IMR-90 (cell line): ENCODE data around the gene UNC79. TPM values are rescaled to one million over a fixed set of nuclear protein-coding genes. Genes with fewer than 3 reads are reported as not detected.

Experiments used
- ATAC-seq: fragments of 200-7000 bp; cut with Tn5 transposase; 2 replicates; pipeline ENCODE4 v1.9.1; 2020; ENCODE audit warnings: low read depth, mild to moderate bottlenecking, moderate library complexity
- BruUV-seq: library from RNA; stranded (reverse); fragments of 400-500 nt; replicated peaks from 2 replicates; lab custom pipeline; 2021; lab: Mats Ljungman, UMichigan
- CTCF ChIA-PET: fragments of 300-600 bp; formaldehyde crosslinking; extraction: SDS; loops from one replicate; lab custom pipeline; 2021; ENCODE audit warnings: antibody characterized with exemption; lab: Yijun Ruan, JAX
- POLR2A ChIA-PET: fragments of 300-600 bp; sonication (Branson Sonifier 250); formaldehyde crosslinking; loops from one replicate; lab custom pipeline; 2022; ENCODE audit warnings: antibody characterized with exemption; ENCODE audit not compliant: unreplicated experiment; lab: Charles Lee
- DNase-seq: peaks from one replicate; pipeline ENCODE4 v3.0.0; 2013
- H2AFZ ChIP-seq: replicated peaks from 2 replicates; pipeline ENCODE3; 2013; ENCODE audit warnings: low read length, mild to moderate bottlenecking; ENCODE audit not compliant: poor library complexity
- H2AK5ac ChIP-seq: 2 replicates; pipeline ENCODE4 v1.6.1; 2013; ENCODE audit warnings: low read depth, low read length, inconsistent platforms
- H2AK9ac ChIP-seq: replicated peaks from 2 replicates; pipeline ENCODE3; 2013; ENCODE audit warnings: mild to moderate bottlenecking, low read depth, low read length, moderate library complexity; ENCODE audit not compliant: poor library complexity
- H2BK120ac ChIP-seq: 2 replicates; pipeline ENCODE4 v1.6.1; 2013; ENCODE audit warnings: low read depth, low read length, inconsistent platforms
- H2BK15ac ChIP-seq: 3 replicates; pipeline ENCODE4 v1.6.1; 2013; ENCODE audit warnings: low read depth, low read length, inconsistent platforms
- H2BK20ac ChIP-seq: 2 replicates; pipeline ENCODE4 v1.6.1; 2013; ENCODE audit warnings: low read depth, mild to moderate bottlenecking, inconsistent platforms, low read length, moderate library complexity
- H2BK5ac ChIP-seq: 2 replicates; pipeline ENCODE4 v1.6.1; 2013; ENCODE audit warnings: mild to moderate bottlenecking, low read depth, low read length, inconsistent platforms; ENCODE audit not compliant: poor library complexity, severe bottlenecking
- H3K14ac ChIP-seq: replicated peaks from 2 replicates; pipeline ENCODE4 v1.6.1; 2013; ENCODE audit warnings: low read depth, low read length, inconsistent platforms
- H3K18ac ChIP-seq: 2 replicates; pipeline ENCODE4 v1.6.1; 2013; ENCODE audit warnings: low read depth, low read length, control low read depth
- H3K23ac ChIP-seq: 2 replicates; pipeline ENCODE4 v1.6.1; 2013; ENCODE audit warnings: low read depth, low read length, inconsistent platforms
- H3K27ac ChIP-seq: 2 replicates; pipeline ENCODE4 v1.5.1; 2013; ENCODE audit warnings: mild to moderate bottlenecking, control low read depth, low read length; ENCODE audit not compliant: insufficient read depth
- H3K27me3 ChIP-seq: 2 replicates; pipeline ENCODE4 v1.6.1; 2013; ENCODE audit warnings: low read length; ENCODE audit not compliant: control insufficient read depth, insufficient read depth
- H3K36me3 ChIP-seq: 2 replicates; pipeline ENCODE4 v1.6.1; 2013; ENCODE audit warnings: low read length, mixed read lengths; ENCODE audit not compliant: control insufficient read depth, insufficient read depth
- H3K4ac ChIP-seq: 2 replicates; pipeline ENCODE4 v1.6.1; 2013; ENCODE audit warnings: low read depth, low read length, inconsistent platforms
- H3K4me1 ChIP-seq: 2 replicates; pipeline ENCODE4 v1.6.1; 2013; ENCODE audit warnings: low read length, mixed read lengths; ENCODE audit not compliant: control insufficient read depth, insufficient read depth
- H3K4me2 ChIP-seq: 2 replicates; pipeline ENCODE4 v1.6.1; 2013; ENCODE audit warnings: low read depth, mild to moderate bottlenecking, control low read depth, low read length, moderate library complexity
- H3K4me3 ChIP-seq: 2 replicates; pipeline ENCODE4 v1.5.1; 2013; ENCODE audit warnings: low read depth, mild to moderate bottlenecking, control low read depth, low read length, moderate library complexity; ENCODE audit not compliant: insufficient read depth
- H3K56ac ChIP-seq: 2 replicates; pipeline ENCODE4 v1.6.1; 2013; ENCODE audit warnings: low read length, inconsistent platforms; ENCODE audit not compliant: insufficient read depth; ENCODE audit errors: extremely low read depth
- H3K79me1 ChIP-seq, 2 experiments: 2 replicates each; pipeline ENCODE4 v1.6.1; 2013; ENCODE audit warnings: low read length in 2 of 2, inconsistent platforms in 1 of 2, low read depth in 1 of 2
- H3K9ac ChIP-seq: 2 replicates; pipeline ENCODE4 v1.6.1; 2013; ENCODE audit warnings: low read depth, low read length, control low read depth
- H3K9me1 ChIP-seq: 2 replicates; pipeline ENCODE4 v1.6.1; 2013; ENCODE audit warnings: low read length, inconsistent platforms; ENCODE audit not compliant: insufficient read depth
- H3K9me3 ChIP-seq: 2 replicates; pipeline ENCODE4 v1.6.1; 2013; ENCODE audit warnings: low read length; ENCODE audit not compliant: control insufficient read depth, insufficient read depth
- H4K20me1 ChIP-seq: 2 replicates; pipeline ENCODE4 v1.6.1; 2013; ENCODE audit warnings: low read length, inconsistent platforms; ENCODE audit not compliant: insufficient read depth
- H4K5ac ChIP-seq: 2 replicates; pipeline ENCODE4 v1.6.1; 2013; ENCODE audit warnings: mild to moderate bottlenecking, low read depth, low read length, control low read depth
- H4K8ac ChIP-seq, 2 experiments: 2 replicates each; pipeline ENCODE4 v1.6.1; 2013; ENCODE audit warnings: low read depth in 2 of 2, low read length in 2 of 2, control low read depth in 1 of 2, inconsistent platforms in 1 of 2
- H4K91ac ChIP-seq: 2 replicates; pipeline ENCODE4 v1.6.1; 2013; ENCODE audit warnings: low read depth, low read length, inconsistent platforms; ENCODE audit not compliant: insufficient read depth
- BHLHE40 ChIP-seq: fragments of 150-350 bp; IDR thresholded peaks from 2 replicates; pipeline ENCODE4 v1.6.1; 2016; ENCODE audit warnings: mild to moderate bottlenecking, low read depth, low read length
- CEBPB ChIP-seq: IDR thresholded peaks from 2 replicates; pipeline ENCODE4 v1.6.1; 2012; ENCODE audit warnings: low read depth, low read length, improper control_type of control experiment
- CHD1 ChIP-seq: IDR thresholded peaks from 2 replicates; pipeline ENCODE4 v1.6.1; 2012; ENCODE audit warnings: low read depth, low read length, improper control_type of control experiment
- FOS ChIP-seq: fragments of 150-350 bp; IDR thresholded peaks from 2 replicates; pipeline ENCODE4 v1.6.1; 2016; ENCODE audit warnings: low read depth, low read length
- MAFK ChIP-seq: IDR thresholded peaks from 2 replicates; pipeline ENCODE4 v1.6.1; 2012; ENCODE audit warnings: low read depth, low read length, improper control_type of control experiment
- MAZ ChIP-seq: IDR thresholded peaks from 2 replicates; pipeline ENCODE4 v1.6.1; 2012; ENCODE audit warnings: low read depth, mild to moderate bottlenecking, low read length, improper control_type of control experiment, moderate library complexity, borderline replicate concordance
- MXI1 ChIP-seq: IDR thresholded peaks from 2 replicates; pipeline ENCODE4 v1.6.1; 2012; ENCODE audit warnings: low read depth, mild to moderate bottlenecking, low read length, moderate library complexity, borderline replicate concordance
- NFE2L2 ChIP-seq: fragments of 150-350 bp; IDR thresholded peaks from 2 replicates; pipeline ENCODE4 v1.6.1; 2016; ENCODE audit warnings: low read depth, mild to moderate bottlenecking, low read length
- POLR2A ChIP-seq: IDR thresholded peaks from 2 replicates; pipeline ENCODE4 v1.6.1; 2012; ENCODE audit warnings: mild to moderate bottlenecking, low read depth, low read length
- RAD21 ChIP-seq: IDR thresholded peaks from 2 replicates; pipeline ENCODE4 v1.6.1; 2012; ENCODE audit warnings: low read length, improper control_type of control experiment
- RFX5 ChIP-seq: IDR thresholded peaks from 2 replicates; pipeline ENCODE4 v1.8.0; 2012; ENCODE audit warnings: low read depth, mild to moderate bottlenecking, low read length, moderate library complexity
- SMC3 ChIP-seq: fragments of 150-350 bp; IDR thresholded peaks from 2 replicates; pipeline ENCODE4 v1.6.1; 2016; ENCODE audit warnings: low read depth, mild to moderate bottlenecking, antibody characterized with exemption, low read length, moderate library complexity
- WGBS, 2 experiments: methylation state at CpG; one replicate each; pipeline versions ENCODE4 v1.1.5 to v1.1.7; 2013; ENCODE audit warnings: missing lambda C conversion rate in 2 of 2; ENCODE audit not compliant: insufficient read length in 1 of 2; ENCODE audit errors: extremely low coverage in 2 of 2; 5-methylcytosine and 5-hydroxymethylcytosine counted together
- dilution Hi-C: fragments of 300-500 bp; cut with HindIII; formaldehyde crosslinking; loops from one replicate; pipeline ENCODE4 v1.14.3; 2018; ENCODE audit warnings: low sequenced_read_pairs; ENCODE audit not compliant: unreplicated experiment
- in situ Hi-C: fragments of 300-500 bp; cut with MboI; formaldehyde crosslinking; loops from 3 replicates; pipeline ENCODE4 v1.14.3; 2019; ENCODE audit warnings: low sequenced_read_pairs, inconsistent platforms, mixed read lengths
- intact Hi-C: fragments of 100-400 bp; cut with micrococcal nuclease; formaldehyde crosslinking; loops from 2 replicates; pipeline ENCODE4 v1.10.0; 2022
- polyA plus RNA-seq, 3 experiments: library from polyadenylated mRNA; depleted of rRNA; stranded (reverse); fragments of >200 nt; gene quantifications; 2 replicates each; pipeline ENCODE4 v1.2.3, GENCODE V29; 2012; ENCODE audit warnings: low replicate concordance in 1 of 3
- total RNA-seq: library from RNA; depleted of rRNA; stranded (reverse); fragments of >200 nt; gene quantifications from 2 replicates; pipeline ENCODE4 v1.2.3, GENCODE V29; 2012
- TF ChIP-seq, protein P1 (sequence below): conservative IDR thresholded peaks from 2 replicates; pipeline ENCODE4 v1.5.1; 2012; ENCODE audit warnings: mild to moderate bottlenecking, low read depth, low read length, improper control_type of control experiment
- TF ChIP-seq, protein P2 (sequence below): fragments of 150-350 bp; IDR thresholded peaks from 2 replicates; pipeline ENCODE4 v1.6.1; 2017; ENCODE audit warnings: mild to moderate bottlenecking, antibody characterized with exemption, low read length, low read depth
- TF ChIP-seq, protein P3 (sequence below): fragments of 150-350 bp; IDR thresholded peaks from 2 replicates; pipeline ENCODE4 v1.6.1; 2016; ENCODE audit warnings: low read depth, mild to moderate bottlenecking, low read length, moderate library complexity, borderline replicate concordance

The UNC79 gene
- total and polyA plus RNA-seq, 2 of the 4 experiments (the other 2 are of a cell fraction): under 0.01 TPM

DNA sequence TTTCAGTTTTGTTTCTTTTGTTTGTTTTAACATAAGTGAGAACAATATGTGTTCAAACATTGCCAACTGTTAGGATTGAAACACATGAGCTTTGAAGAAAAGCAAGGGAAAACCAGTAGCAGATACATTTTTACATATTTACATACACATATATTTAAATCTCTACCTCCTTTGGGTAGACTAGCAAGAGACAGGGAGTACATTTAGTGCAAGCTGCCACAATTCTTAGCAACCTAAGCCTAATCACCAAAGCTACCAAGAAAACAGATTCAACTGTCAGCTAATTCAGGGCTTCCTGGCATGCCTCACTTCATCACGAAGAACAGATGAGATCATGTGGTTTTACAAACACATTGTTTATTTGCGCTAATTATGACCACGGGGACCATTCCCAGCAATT, 214.5 kb downstream of the UNC79 start:
- Histone ChIP-seq H2BK15ac (no peak overlapping the region), H2BK120ac (no peak overlapping the region), H3K27ac (no peak overlapping the region), H3K9ac (no peak overlapping the region), H3K27me3 (no peaks in the 10 kb centered on the region), H2BK5ac (no peak overlapping the region), H3K79me1 (no peaks in the 10 kb centered on the region), H2AK5ac (no peak overlapping the region), H3K9me1 (no peaks in the 10 kb centered on the region), H3K23ac (no peak overlapping the region), H4K5ac (no peak overlapping the region), H3K36me3 (no peaks in the 10 kb centered on the region), H4K20me1 (no peaks in the 10 kb centered on the region), H3K4ac (no peak overlapping the region), H3K4me1 (no peaks in the 10 kb centered on the region), H3K18ac (no peak overlapping the region), H3K4me2 (no peak overlapping the region), H2AFZ (no peak overlapping the region), H3K56ac (no peak overlapping the region), H2AK9ac (no peak overlapping the region), H3K9me3 (no peaks in the 10 kb centered on the region), H3K4me3 (no peak overlapping the region), H4K91ac (no peak overlapping the region), H2BK20ac (no peak overlapping the region), H3K14ac (no peak overlapping the region), H4K8ac (no peak overlapping the region)
- dilution Hi-C loops: no loop called here
- TF ChIP-seq FOS: no peak
- TF ChIP-seq, protein P1, sequence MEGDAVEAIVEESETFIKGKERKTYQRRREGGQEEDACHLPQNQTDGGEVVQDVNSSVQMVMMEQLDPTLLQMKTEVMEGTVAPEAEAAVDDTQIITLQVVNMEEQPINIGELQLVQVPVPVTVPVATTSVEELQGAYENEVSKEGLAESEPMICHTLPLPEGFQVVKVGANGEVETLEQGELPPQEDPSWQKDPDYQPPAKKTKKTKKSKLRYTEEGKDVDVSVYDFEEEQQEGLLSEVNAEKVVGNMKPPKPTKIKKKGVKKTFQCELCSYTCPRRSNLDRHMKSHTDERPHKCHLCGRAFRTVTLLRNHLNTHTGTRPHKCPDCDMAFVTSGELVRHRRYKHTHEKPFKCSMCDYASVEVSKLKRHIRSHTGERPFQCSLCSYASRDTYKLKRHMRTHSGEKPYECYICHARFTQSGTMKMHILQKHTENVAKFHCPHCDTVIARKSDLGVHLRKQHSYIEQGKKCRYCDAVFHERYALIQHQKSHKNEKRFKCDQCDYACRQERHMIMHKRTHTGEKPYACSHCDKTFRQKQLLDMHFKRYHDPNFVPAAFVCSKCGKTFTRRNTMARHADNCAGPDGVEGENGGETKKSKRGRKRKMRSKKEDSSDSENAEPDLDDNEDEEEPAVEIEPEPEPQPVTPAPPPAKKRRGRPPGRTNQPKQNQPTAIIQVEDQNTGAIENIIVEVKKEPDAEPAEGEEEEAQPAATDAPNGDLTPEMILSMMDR: no peak
- no peak for TF ChIP-seq RFX5
- no peak for TF ChIP-seq NFE2L2
- no peak for TF ChIP-seq BHLHE40
- TF ChIP-seq, protein P2, sequence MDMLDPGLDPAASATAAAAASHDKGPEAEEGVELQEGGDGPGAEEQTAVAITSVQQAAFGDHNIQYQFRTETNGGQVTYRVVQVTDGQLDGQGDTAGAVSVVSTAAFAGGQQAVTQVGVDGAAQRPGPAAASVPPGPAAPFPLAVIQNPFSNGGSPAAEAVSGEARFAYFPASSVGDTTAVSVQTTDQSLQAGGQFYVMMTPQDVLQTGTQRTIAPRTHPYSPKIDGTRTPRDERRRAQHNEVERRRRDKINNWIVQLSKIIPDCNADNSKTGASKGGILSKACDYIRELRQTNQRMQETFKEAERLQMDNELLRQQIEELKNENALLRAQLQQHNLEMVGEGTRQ: no peak
- TF ChIP-seq CEBPB: no peak
- TF ChIP-seq RAD21: no peak
- TF ChIP-seq MAZ: no peak
- TF ChIP-seq CHD1: no peak
- no peak for TF ChIP-seq POLR2A
- no peak for TF ChIP-seq SMC3
- no peak for TF ChIP-seq MXI1
- TF ChIP-seq, protein P3, sequence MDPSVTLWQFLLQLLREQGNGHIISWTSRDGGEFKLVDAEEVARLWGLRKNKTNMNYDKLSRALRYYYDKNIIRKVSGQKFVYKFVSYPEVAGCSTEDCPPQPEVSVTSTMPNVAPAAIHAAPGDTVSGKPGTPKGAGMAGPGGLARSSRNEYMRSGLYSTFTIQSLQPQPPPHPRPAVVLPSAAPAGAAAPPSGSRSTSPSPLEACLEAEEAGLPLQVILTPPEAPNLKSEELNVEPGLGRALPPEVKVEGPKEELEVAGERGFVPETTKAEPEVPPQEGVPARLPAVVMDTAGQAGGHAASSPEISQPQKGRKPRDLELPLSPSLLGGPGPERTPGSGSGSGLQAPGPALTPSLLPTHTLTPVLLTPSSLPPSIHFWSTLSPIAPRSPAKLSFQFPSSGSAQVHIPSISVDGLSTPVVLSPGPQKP: no peak
- TF ChIP-seq MAFK: no peak
- WGBS, 2 experiments: 16% methylated on average over 3 of the region's 3 CpGs; no CpG with 5 or more reads in 1 of the 2 experiments
- CTCF ChIA-PET: no interaction called here
- DNase-seq: no peak
- BruUV-seq: no TSS peak
- intact Hi-C loops: no loop called here
- in situ Hi-C loops: no loop called here
- ATAC-seq: no peak
- POLR2A ChIA-PET: no interaction called here
